ENCODE measurements around the gene KYNU.

Gene KYNU

GRCh38 chr2:142877216-142877838 lies at the start of gene KYNU:
KYNU (plus strand) TSS chr2:142877664; CDS start chr2:142885368, 7,704 bp downstream.
- no peak for ATAC-seq
- TF ChIP-seq ZC3H10 (CRISPR knock-in tag; IDR thresholded peaks at IDR 0.05) (no peak), ZNF8 (CRISPR knock-in tag; IDR thresholded peaks at IDR 0.05) (no peak), CSDC2 (CRISPR knock-in tag; IDR thresholded peaks at IDR 0.05) (no peak), RARB (CRISPR knock-in tag; IDR thresholded peaks at IDR 0.05) (no peak), POU6F1 (CRISPR knock-in tag; IDR thresholded peaks at IDR 0.05; ENCODE audit: borderline replicate concordance, low read depth) (no peak)

GRCh38 chr2:142834021-142834420 lies 43.4 kb upstream of the KYNU start:
- no peak for ATAC-seq
- no peak for TF ChIP-seq ZNF565 (CRISPR knock-in tag; conservative IDR thresholded peaks at IDR 0.05; ENCODE audit: low read depth)
- TF ChIP-seq ZC3H10 (CRISPR knock-in tag; IDR thresholded peaks at IDR 0.05): peak; percentile 12; the same call in 1 of the 2 replicates

- TF ChIP-seq TOX (CRISPR knock-in tag; IDR thresholded peaks at IDR 0.05; ENCODE audit: borderline replicate concordance): no peak
- no peak for TF ChIP-seq SNAI2 (CRISPR knock-in tag; IDR thresholded peaks at IDR 0.05)
- TF ChIP-seq PPARA (CRISPR knock-in tag; IDR thresholded peaks at IDR 0.05; ENCODE audit: borderline replicate concordance): no peak
- TF ChIP-seq ZNF565 (CRISPR knock-in tag; conservative IDR thresholded peaks at IDR 0.05; ENCODE audit: low read depth): no peak
- TF ChIP-seq OSR1 (CRISPR knock-in tag; IDR thresholded peaks at IDR 0.05): no peak
- TF ChIP-seq ZC3H10 (CRISPR knock-in tag; IDR thresholded peaks at IDR 0.05): no peak
- no peak for ATAC-seq
Observed at GRCh38 chr2:142840436-142840835, 37.0 kb upstream of the KYNU start.

- no peak for ATAC-seq
- TF ChIP-seq TCF4 (CRISPR knock-in tag; IDR thresholded peaks at IDR 0.05; ENCODE audit: borderline replicate concordance) (no peak), CREB5 (CRISPR knock-in tag; IDR thresholded peaks at IDR 0.05; ENCODE audit: low read depth) (no peak), GLIS3 (CRISPR knock-in tag; IDR thresholded peaks at IDR 0.05) (no peak), RARB (CRISPR knock-in tag; IDR thresholded peaks at IDR 0.05) (no peak), ESRRG (CRISPR knock-in tag; IDR thresholded peaks at IDR 0.05) (no peak), TSHZ2 (CRISPR knock-in tag; IDR thresholded peaks at IDR 0.05) (no peak), CSDC2 (CRISPR knock-in tag; IDR thresholded peaks at IDR 0.05) (no peak), ZNF8 (CRISPR knock-in tag; IDR thresholded peaks at IDR 0.05) (no peak), PPARA (CRISPR knock-in tag; IDR thresholded peaks at IDR 0.05; ENCODE audit: borderline replicate concordance) (no peak)
Observed at GRCh38 chr2:142841788-142842187, 35.7 kb upstream of the KYNU start.

- TF ChIP-seq TOX (CRISPR knock-in tag; IDR thresholded peaks at IDR 0.05; ENCODE audit: borderline replicate concordance) (no peak), PPARA (CRISPR knock-in tag; IDR thresholded peaks at IDR 0.05; ENCODE audit: borderline replicate concordance) (no peak), ZC3H10 (CRISPR knock-in tag; IDR thresholded peaks at IDR 0.05) (no peak), CSDC2 (CRISPR knock-in tag; IDR thresholded peaks at IDR 0.05) (no peak), SNAI2 (CRISPR knock-in tag; IDR thresholded peaks at IDR 0.05) (no peak), TCF4 (CRISPR knock-in tag; IDR thresholded peaks at IDR 0.05; ENCODE audit: borderline replicate concordance) (no peak), CSRNP3 (CRISPR knock-in tag; IDR thresholded peaks at IDR 0.05) (no peak), POU6F1 (CRISPR knock-in tag; IDR thresholded peaks at IDR 0.05; ENCODE audit: borderline replicate concordance, low read depth) (no peak), RARB (CRISPR knock-in tag; IDR thresholded peaks at IDR 0.05) (no peak), TSHZ2 (CRISPR knock-in tag; IDR thresholded peaks at IDR 0.05) (no peak), CREB5 (CRISPR knock-in tag; IDR thresholded peaks at IDR 0.05; ENCODE audit: low read depth) (no peak), ISL1 (CRISPR knock-in tag; IDR thresholded peaks at IDR 0.05) (no peak), BACH2 (CRISPR knock-in tag; IDR thresholded peaks at IDR 0.05; ENCODE audit: borderline replicate concordance) (no peak), ZNF70 (CRISPR knock-in tag; IDR thresholded peaks at IDR 0.05) (no peak)
- ATAC-seq: no peak
Observed at GRCh38 chr2:142842369-142842768, 35.1 kb upstream of the KYNU start.
